Body of pancreas (tissue), 4 donors: ENCODE data around the gene PDZD2.

Source experiments
- CTCF ChIP-seq, 7 experiments: fragments of 450-650 bp in 4 of 7; fragments of 200-600 bp in 3 of 7; sonication (generic) in 3 of 7; IDR thresholded peaks; one replicate each; pipeline ENCODE4 v1.5.1; 2016 to 2019; ENCODE audit warnings: antibody characterized with exemption in 7 of 7
- POLR2A ChIP-seq, 3 donors: fragments of 450-650 bp; IDR thresholded peaks; one replicate each; pipeline ENCODE4 v1.6.1; 2016; ENCODE audit warnings: antibody characterized with exemption in 3 of 3, mild to moderate bottlenecking in 2 of 3

GRCh38 chr5:31671339-31671741 is 32.4 kb downstream of the PDZD2 start:
- TF ChIP-seq CTCF (IDR thresholded peaks at IDR 0.05), result no peak
- TF ChIP-seq POLR2A (IDR thresholded peaks at IDR 0.05), result no peak
